Measurements from ENCODE around the gene A2M.

GRCh38 chr12:9076733-9077132 is 39.0 kb downstream of the A2M start:
- TF ChIP-seq EZH2 (IDR thresholded peaks at IDR 0.05; ENCODE audit: borderline replicate concordance) (no peak), CTCF (IDR thresholded peaks at IDR 0.05; ENCODE audit: poor library complexity) (no peak), EZH2phosphoT487 (IDR thresholded peaks at IDR 0.05; ENCODE audit: low read depth, severe bottlenecking, unreplicated experiment) (no peak)
